ENCODE results near the gene ENTPD6.
"Not testable (repeated sequence)": the region's sequence is repeated elsewhere in the genome, so short reads cannot be mapped to it uniquely, and the experiment has no call there.

The ENTPD6 gene

GRCh38 chr20:25258828-25259227 lies 63.3 kb downstream of the ENTPD6 start:
- TF ChIP-seq CTCF (IDR thresholded peaks at IDR 0.05; ENCODE audit: low read depth, low read length, poor library complexity, severe bottlenecking): no peak
- TF ChIP-seq EZH2phosphoT487 (IDR thresholded peaks at IDR 0.05; ENCODE audit: borderline replicate concordance, low read length): no peak
- Histone ChIP-seq H3K79me2 (ENCODE audit: control insufficient read depth, low read length) (peaks cover 14% of the 10 kb centered on the region), H3K36me3 (ENCODE audit: control insufficient read depth, low read length) (peaks cover 10% of the 10 kb centered on the region), H3K4me3 (ENCODE audit: low read length) (no peak overlapping the region), H3K4me1 (ENCODE audit: control insufficient read depth, low read length) (no peaks in the 10 kb centered on the region), H3K27ac (ENCODE audit: low read depth, low read length) (no peak overlapping the region), H4K20me1 (ENCODE audit: control insufficient read depth, insufficient read depth, low read depth, low read length) (no peaks in the 10 kb centered on the region), H3K4me2 (ENCODE audit: low read length) (no peak overlapping the region), H3K27me3 (ENCODE audit: control insufficient read depth, low read length) (no peaks in the 10 kb centered on the region), H3K9me3 (ENCODE audit: control insufficient read depth, insufficient read depth, low read length) (no peaks in the 10 kb centered on the region), H3K9me2 (replicated peaks; ENCODE audit: control insufficient read depth, low read length) (no peaks in the 10 kb centered on the region), H3F3A (ENCODE audit: control insufficient read depth, insufficient read depth) (no peaks in the 10 kb centered on the region)

- Histone ChIP-seq H3K9me2 (replicated peaks; ENCODE audit: control insufficient read depth, low read length) (no peaks in the 10 kb centered on the region), H3K27ac (ENCODE audit: low read depth, low read length) (no peak overlapping the region), H3K36me3 (ENCODE audit: control insufficient read depth, low read length) (peaks cover 10% of the 10 kb centered on the region), H3K4me1 (ENCODE audit: control insufficient read depth, low read length) (no peaks in the 10 kb centered on the region), H3K27me3 (ENCODE audit: control insufficient read depth, low read length) (no peaks in the 10 kb centered on the region), H4K20me1 (ENCODE audit: control insufficient read depth, insufficient read depth, low read depth, low read length) (no peaks in the 10 kb centered on the region), H3K4me3 (ENCODE audit: low read length) (no peak overlapping the region), H3K4me2 (ENCODE audit: low read length) (no peak overlapping the region), H3K9me3 (ENCODE audit: control insufficient read depth, insufficient read depth, low read length) (no peaks in the 10 kb centered on the region), H3F3A (ENCODE audit: control insufficient read depth, insufficient read depth) (no peaks in the 10 kb centered on the region), H3K79me2 (ENCODE audit: control insufficient read depth, low read length) (peaks cover 13% of the 10 kb centered on the region)
- TF ChIP-seq EZH2phosphoT487 (IDR thresholded peaks at IDR 0.05; ENCODE audit: borderline replicate concordance, low read length) (no peak), CTCF (IDR thresholded peaks at IDR 0.05; ENCODE audit: low read depth, low read length, poor library complexity, severe bottlenecking) (no peak)
These were observed 63.8 kb downstream of the ENTPD6 start for GRCh38 chr20:25259358-25259757.

DNA sequence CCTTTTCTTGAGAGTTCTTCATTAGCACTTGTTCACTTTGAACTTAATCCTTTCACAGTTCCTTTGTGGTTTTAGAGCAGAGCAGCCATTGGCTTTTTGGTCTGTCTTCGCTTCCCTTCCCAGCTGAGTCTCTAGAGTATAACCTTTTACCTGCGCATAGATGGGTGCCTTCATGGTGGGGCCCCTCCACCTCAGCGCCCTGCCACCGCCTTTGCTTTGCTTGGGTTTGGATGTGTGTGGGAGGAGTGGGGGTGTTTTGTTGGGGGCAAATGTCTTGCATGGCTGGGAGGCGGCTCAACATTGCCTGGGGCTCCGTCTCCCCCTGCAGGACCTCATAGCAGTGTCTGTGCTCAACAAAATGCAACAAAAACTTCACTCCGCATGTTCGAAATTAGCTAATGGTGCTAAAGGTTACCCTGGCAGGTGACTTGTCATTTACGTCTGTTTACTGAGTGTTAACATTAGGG lies 64.3 kb downstream of the ENTPD6 start:
- H4K20me1 ChIP-seq (ENCODE audit: control insufficient read depth, insufficient read depth, low read depth, low read length): no peaks in the 10 kb centered on the region
- H3K9me2 ChIP-seq (replicated peaks; ENCODE audit: control insufficient read depth, low read length): no peaks in the 10 kb centered on the region
- no peak overlapping the region for H3K27ac ChIP-seq (ENCODE audit: low read depth, low read length)
- peaks cover 10% of the 10 kb centered on the region for H3K36me3 ChIP-seq (ENCODE audit: control insufficient read depth, low read length)
- no peaks in the 10 kb centered on the region for H3K27me3 ChIP-seq (ENCODE audit: control insufficient read depth, low read length)
- H3K4me1 ChIP-seq (ENCODE audit: control insufficient read depth, low read length): no peaks in the 10 kb centered on the region
- no peak overlapping the region for H3K4me2 ChIP-seq (ENCODE audit: low read length)
- no peak for TF ChIP-seq EZH2phosphoT487 (IDR thresholded peaks at IDR 0.05; ENCODE audit: borderline replicate concordance, low read length)
- no peak for TF ChIP-seq CTCF (IDR thresholded peaks at IDR 0.05; ENCODE audit: low read depth, low read length, poor library complexity, severe bottlenecking)
- H3F3A ChIP-seq (ENCODE audit: control insufficient read depth, insufficient read depth): no peaks in the 10 kb centered on the region
- no peak overlapping the region for H3K4me3 ChIP-seq (ENCODE audit: low read length)
- H3K9me3 ChIP-seq (ENCODE audit: control insufficient read depth, insufficient read depth, low read length): no peaks in the 10 kb centered on the region
- H3K79me2 ChIP-seq (ENCODE audit: control insufficient read depth, low read length): peaks cover 10% of the 10 kb centered on the region

GRCh38 chr20:25260770-25261437 lies 65.4 kb downstream of the ENTPD6 start:
- not testable (repeated sequence) for H3K9me2 ChIP-seq (replicated peaks; ENCODE audit: control insufficient read depth, low read length); H3K9me3 ChIP-seq (ENCODE audit: control insufficient read depth, insufficient read depth, low read length); H3K4me1 ChIP-seq (ENCODE audit: control insufficient read depth, low read length); H3K27me3 ChIP-seq (ENCODE audit: control insufficient read depth, low read length); H3F3A ChIP-seq (ENCODE audit: control insufficient read depth, insufficient read depth); H4K20me1 ChIP-seq (ENCODE audit: control insufficient read depth, insufficient read depth, low read depth, low read length); H3K4me3 ChIP-seq (ENCODE audit: low read length); H3K27ac ChIP-seq (ENCODE audit: low read depth, low read length); H3K4me2 ChIP-seq (ENCODE audit: low read length); H3K79me2 ChIP-seq (ENCODE audit: control insufficient read depth, low read length)
- peaks cover 10% of the 10 kb centered on the region for H3K36me3 ChIP-seq (ENCODE audit: control insufficient read depth, low read length)

Data from DOHH2 (cell line).